HT1080 (cell line): Measurements from ENCODE around the gene FAM83F. TPM values are rescaled to one million over a fixed set of nuclear protein-coding genes. Genes with fewer than 3 reads are reported as not detected.

Experiments used
- DNase-seq: peaks from one replicate; pipeline ENCODE4 v3.0.0-alpha.2; 2015; ENCODE audit warnings: low read depth
- total RNA-seq: library from RNA; depleted of rRNA; stranded (reverse); fragments of >200 nt; shearing (Covaris generic); gene quantifications from 2 replicates; pipeline ENCODE4 v1.2.3, GENCODE V29; 2014; rRNA removed

The FAM83F gene
- total RNA-seq, 1 experiment from 2014 or later, result 0.03 TPM

DNA sequence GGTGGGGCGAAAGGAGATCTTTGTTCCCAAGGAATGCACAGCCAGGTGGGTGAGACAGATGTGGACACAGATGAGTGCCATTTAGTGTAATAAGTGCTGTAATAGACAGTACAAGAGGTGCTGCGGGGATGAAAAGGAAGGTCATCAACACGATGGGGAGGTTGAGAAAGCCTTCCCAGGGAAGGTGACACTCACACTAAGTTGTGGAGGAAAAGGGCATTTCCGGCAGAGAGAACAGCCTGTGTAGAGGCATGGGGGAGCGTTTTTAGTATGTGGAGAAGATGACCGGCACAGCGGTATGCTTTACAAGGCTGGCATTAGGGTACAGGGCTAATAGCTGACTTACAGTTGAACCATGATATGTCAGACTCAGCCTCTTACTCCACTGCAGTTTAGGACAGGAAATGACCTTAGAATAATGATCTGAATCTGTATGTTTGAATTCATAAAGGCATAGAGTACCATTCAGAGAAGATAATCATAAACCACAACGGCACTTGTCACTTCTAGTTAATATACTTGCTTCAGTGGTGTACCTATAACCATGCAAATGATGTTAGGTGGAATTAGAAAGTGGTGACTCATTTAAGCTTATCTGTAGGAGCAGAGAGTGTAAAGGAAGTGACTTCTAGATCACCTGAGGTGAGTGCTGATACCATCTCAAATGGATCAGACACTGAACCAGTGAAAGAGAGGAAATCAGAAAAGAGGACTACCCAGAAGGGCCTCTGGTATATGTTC, 60.6 kb downstream of the FAM83F start:
- no peak for DNase-seq

DNA sequence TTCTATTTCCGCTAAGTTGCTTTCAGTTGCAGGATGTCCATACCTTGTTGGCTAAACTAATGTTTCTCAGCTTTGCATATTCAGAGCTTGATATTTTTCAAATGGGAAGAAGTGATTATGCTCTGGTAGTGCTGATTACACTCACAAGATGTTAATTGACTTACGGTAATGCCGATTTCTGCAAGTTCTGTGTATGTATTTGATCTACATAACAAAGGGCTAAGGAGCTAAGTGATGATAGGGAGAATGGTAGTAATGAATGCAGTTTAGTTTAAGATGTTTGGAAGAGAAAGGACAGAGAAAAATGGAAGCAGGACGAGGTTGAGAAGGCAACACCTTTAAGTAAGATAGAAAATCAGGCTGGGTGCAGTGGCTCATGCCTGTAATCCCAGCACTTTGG, 61.4 kb downstream of the FAM83F start:
- no peak for DNase-seq

DNA sequence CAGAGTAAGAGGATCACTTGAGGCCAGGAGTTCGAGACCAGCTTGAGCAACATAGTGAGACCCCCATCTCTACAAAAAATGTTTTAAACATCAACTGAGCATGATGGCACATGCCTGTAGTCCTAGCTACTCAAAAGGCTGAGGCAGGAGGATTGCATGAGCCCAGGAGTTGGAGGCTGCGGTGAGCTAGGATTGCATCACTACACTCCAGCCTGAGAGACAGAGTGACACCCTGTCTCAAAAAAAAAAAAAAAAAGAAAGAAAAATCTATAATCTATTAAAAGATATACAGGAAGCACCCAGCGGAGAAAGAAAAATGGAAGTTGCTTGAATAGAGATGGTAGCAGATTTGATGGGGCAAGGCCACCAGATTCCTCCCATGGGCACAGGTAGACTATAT, 61.8 kb downstream of the FAM83F start:
- DNase-seq, result no peak

DNA sequence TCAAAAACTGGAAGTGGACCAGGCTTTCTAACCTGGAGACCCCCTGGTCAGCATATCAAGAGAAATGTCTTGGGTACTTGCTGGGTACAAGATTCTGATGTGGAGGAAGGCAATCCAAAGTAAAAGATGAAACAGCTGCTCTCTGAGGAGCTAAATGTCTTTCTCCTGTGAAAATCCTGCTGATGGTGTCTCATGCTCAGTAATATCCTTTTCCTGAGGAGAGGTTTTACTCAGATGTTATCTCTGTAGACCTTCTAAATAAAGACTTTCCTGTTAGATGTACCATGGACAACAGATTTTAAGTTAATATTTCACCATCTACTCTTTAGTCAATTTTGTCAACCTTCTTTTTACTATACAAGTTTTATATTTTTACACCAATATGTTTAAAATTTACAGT, 62.9 kb downstream of the FAM83F start:
- DNase-seq, result no peak

- no peak for DNase-seq
Observed at GRCh38 chr22:40058265-40058664, 63.5 kb downstream of the FAM83F start.

DNA sequence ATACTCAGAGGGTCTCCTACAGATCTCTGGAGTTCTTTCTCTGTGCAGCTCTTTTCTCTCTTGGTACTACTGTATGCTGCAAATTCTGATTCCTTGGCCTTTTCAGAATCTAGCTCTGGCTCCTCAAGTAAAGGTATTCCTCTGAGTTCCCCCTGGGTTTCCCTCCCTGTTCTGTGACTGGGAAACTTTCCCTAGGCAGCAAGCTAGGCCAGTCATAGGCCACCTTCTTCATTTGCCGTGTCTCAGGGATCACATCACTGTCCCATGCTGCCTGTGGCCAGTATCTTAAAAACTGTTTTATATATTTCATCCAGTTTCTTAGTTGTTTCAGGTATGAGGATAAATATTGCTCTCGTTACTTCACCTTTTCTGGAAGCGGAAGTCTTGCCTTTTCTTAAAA, 71.2 kb downstream of the FAM83F start:
- DNase-seq, result no peak

GRCh38 chr22:40067639-40068038, 72.9 kb downstream of the FAM83F start:
- DNase-seq, result no peak

- no peak for DNase-seq
Observed at GRCh38 chr22:40070701-40071100, 75.9 kb downstream of the FAM83F start.

DNA sequence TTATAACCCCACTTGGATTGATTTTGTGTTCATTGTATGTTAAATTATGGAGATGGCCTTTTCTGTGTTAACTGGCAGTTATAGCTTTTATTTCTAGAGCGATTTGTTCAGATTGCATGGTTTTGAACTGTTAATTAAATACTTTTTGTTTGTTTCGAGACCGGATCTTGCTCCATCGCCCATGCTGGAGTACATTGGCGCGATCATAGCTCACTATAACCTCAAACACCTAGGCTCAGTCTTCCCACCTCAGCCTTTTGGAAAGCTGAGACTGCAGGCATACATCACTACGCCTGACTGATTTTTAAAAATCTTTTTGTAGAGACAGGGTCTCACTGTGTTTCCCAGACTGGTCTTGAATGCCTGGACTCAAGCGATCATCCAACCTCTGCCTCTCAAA, 77.0 kb downstream of the FAM83F start:
- no peak for DNase-seq

GRCh38 chr22:40076702-40077645, 82.2 kb downstream of the FAM83F start:
- no peak for DNase-seq

GRCh38 chr22:40077646-40078016, 82.9 kb downstream of the FAM83F start:
- DNase-seq, result no peak

- no peak for DNase-seq
Observed at GRCh38 chr22:40081662-40082061, 86.9 kb downstream of the FAM83F start.

DNA sequence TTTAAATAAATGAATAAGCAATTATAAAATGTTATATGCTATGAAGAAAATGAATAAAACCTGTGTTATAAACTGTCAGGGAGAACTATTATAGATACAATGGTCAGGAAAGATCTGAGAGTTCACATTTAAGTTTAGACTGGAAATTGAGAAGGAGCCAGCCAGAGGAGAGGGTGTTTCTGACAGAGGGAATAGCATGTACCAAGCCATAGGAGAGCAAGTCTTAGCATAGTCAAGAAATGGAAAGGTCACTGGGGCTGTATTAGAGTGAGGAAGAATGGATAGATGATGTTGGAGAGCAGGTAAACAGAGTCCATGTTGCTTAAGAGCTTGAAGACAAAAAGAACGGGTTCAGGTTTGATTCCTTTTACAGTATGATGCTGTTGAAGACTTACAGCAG, 87.4 kb downstream of the FAM83F start:
- no peak for DNase-seq

DNA sequence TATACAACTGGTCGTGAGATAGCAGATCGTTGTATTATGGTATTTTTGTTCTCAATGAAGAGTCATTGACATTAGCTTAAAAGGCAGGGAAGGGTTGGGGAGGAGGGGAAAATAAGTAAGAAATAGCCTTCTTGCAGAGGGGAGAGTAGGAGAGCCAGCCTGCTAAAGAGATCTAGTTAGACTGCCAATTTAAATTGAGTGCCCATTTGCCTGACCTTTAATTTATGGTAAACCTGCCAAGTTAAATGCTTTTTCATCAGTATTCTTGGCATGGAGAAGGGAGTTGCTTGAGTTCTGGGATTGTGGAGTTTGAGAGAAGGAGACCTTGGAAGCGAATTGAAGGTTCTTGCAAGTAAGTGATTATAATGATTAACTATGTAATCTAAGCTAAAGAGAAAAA, 89.0 kb downstream of the FAM83F start:
- DNase-seq, result no peak

DNA sequence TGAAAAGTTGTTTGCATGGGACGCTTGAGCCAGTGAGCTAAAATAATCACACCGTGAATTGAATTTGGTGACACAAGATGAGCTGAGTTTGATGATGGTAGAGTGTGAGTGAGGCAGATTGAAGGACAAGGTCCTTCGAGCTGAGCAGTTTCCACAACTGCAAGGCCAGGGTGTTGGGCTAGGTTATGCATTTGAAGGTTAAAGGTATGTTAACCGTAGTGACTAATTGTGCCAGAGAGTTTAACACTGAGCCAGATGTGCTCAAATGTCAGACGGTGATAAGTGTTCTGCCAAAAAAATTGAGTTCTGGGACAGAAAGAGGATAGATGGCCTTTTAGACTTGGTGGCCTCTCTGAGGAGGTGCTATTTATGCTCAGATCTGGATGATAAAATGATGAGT, 89.5 kb downstream of the FAM83F start:
- DNase-seq, result no peak

DNA sequence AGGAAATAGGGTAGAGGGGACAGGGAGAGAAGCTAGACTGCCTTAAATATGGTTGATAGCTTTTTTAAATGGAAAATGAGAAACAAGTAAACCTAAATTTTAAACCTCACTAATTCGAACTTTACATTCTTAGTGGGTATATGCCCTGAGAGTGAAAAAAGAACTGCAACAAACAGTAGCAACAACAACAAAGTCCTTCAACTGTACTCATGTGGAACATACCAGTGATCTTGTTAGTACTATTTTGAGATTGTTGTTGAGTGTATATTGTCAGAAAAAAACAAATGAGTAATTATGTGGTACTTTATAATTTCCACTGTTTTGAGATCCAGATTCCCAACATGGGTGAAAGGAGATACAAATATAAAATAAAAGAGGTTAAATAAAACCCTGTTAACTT, 94.1 kb downstream of the FAM83F start:
- DNase-seq, result no peak

Other genes starting within 250 kb of the FAM83F start
- gene ENTHD1, start 101.2 kb upstream of the FAM83F start, total RNA-seq, result not detected in 2 replicates
- gene GRAP2, start 93.9 kb upstream of the FAM83F start, total RNA-seq, result 0.26 and 0.33 TPM in 2 replicates
- gene TMA7B, start 34.6 kb upstream of the FAM83F start, total RNA-seq, result not detected in 2 replicates
- gene TNRC6B, start 183.0 kb downstream of the FAM83F start, total RNA-seq, result 13.7 and 19.3 TPM in 2 replicates